AG09309 (cell line): ENCODE data around the gene NEDD8.

ENCODE experiments used
- DNase-seq: peaks from one replicate; pipeline ENCODE4 v3.0.0-alpha.2; 2010; ENCODE audit warnings: low read depth
- H3K4me3 ChIP-seq: 2 replicates; pipeline ENCODE4 v1.5.1; 2011; ENCODE audit warnings: mild to moderate bottlenecking, low read depth, low read length, moderate library complexity; ENCODE audit not compliant: control insufficient read depth
- CTCF ChIP-seq: IDR thresholded peaks from 2 replicates; pipeline ENCODE4 v1.5.1; 2011; ENCODE audit warnings: mild to moderate bottlenecking, low read depth, low read length, inconsistent platforms; ENCODE audit not compliant: insufficient read depth, control insufficient read depth; ENCODE audit errors: missing control alignments

The NEDD8 gene

DNA sequence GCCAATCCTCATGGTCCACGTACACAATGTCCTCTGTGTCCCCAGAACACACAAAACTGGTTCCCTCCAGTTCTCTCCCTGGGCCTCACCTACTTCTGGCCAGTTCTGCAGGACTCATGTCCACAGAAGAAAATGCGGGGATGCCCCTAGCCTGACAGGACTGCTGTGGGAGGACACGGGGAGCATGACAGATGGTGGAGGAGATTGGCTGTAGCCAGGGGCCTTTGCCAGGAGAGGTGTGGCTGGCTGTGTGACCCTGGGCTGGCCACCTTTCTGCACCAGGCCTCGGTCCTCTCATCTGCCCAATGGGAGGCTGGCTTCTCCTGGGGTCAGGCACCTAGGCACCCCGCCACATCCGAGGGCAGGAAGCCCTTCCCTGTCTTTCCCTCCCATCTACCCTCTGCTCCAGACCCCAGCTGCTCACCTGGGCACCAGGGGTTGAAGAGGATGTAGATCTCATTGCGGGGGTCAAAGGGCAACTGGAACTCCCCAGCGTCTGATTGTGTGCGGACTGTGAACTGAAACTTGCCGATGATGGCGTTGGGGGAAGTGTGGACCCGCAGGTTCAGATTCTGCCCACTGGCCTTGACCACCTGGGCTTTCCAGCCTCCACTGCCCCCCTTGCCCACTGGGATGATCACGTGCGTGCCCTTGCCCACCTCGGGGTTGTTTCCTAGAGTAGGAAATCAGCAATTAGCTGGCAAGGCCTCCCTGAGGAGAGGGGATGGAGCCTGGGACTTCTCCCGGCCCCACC lies 28.0 kb upstream of the NEDD8 start:
- TF ChIP-seq CTCF, result no peak
- H3K4me3 ChIP-seq, result no peak overlapping the region
- no peak for DNase-seq

DNA sequence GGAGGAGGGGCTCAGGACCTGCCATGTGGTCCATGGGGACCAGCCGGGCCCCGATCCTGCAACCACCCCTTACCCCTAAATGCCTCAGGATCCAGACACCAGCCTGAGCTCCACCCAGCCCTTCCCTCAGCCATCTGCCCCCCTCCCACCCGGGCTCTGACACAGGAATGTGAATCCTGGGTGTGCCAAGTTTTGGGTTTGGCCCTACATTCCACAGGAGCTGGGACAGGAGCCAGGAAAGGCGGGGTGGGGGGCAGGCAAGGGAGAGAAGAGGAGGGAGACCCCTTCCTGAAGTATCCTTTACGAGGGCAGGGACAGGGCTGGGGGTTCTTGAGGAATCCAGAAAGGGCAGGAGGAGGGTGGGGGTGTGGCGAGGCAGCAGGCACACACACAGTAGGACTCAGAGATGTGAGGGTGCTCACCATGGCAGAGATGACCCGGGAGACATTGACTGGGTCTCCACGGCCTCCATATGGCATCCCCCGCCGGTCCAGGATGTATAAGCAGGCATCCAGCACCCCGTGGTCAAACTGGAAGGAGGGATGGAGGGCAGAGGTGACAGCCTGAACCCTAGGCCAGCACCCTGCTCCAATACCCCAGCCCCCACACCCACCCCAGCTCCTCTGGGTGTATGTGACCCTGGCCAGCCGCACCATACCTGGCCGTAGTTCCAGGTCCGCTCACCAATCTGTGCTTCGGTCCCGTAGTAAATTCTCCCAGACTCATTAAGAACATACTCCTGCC lies 27.3 kb upstream of the NEDD8 start:
- DNase-seq, result no peak

GRCh38 chr14:24258548-24259265 lies 26.5 kb upstream of the NEDD8 start:
- DNase-seq, result no peak
- no peak for TF ChIP-seq CTCF
- no peak overlapping the region for H3K4me3 ChIP-seq

More for the DNA sequence above, 27.3 kb upstream of the NEDD8 start:
- no peak for TF ChIP-seq CTCF
- H3K4me3 ChIP-seq, result no peak overlapping the region

DNA sequence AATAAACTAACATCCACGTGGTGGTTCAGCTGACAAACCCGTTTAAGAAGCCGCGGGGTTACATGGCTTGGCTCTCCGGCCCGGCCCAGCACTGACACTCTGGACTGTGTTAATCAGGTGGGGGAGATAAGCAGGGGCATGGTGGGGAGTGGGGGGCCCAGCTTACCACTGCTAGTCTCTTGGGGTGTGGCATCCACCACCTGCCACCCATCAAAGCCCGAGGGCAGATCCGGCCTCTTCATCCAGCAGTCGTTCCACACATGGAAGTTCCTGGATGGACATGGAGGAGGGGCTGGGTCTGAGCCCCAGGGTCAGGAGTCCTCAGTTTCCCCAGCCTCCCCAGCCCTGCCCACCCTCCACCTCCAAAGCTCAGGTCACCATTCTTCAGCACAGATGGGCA lies 26.0 kb upstream of the NEDD8 start:
- H3K4me3 ChIP-seq, result no peak overlapping the region
- DNase-seq, result no peak
- TF ChIP-seq CTCF, result no peak

DNA sequence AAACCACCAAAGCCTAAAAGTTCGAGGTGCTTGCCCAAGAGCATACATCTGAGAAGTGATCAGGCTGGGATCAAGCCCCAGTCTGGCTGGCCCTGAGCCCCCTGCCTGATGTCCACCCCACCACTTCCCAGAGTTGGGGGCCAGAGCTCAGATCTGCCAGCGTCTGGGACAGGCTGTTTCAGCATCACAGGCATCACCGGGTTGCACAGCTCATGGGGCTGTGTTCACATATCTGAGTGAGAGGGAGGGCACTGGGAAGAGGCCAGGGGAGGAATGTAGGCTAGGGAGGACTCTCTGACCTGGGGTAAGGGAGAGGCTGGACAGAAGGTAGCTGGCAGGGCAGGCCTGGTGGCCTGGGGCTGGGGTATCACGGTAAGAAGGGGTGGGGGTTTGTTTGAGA lies 24.8 kb upstream of the NEDD8 start:
- no peak for DNase-seq
- no peak overlapping the region for H3K4me3 ChIP-seq
- TF ChIP-seq CTCF, result no peak

GRCh38 chr14:24255931-24256711 lies 24.0 kb upstream of the NEDD8 start:
- DNase-seq, result no peak
- no peak for TF ChIP-seq CTCF
- H3K4me3 ChIP-seq, result no peak overlapping the region
